B cell (primary cell): ENCODE measurements around the gene RNF150. TPM values are rescaled to one million over a fixed set of nuclear protein-coding genes. Genes with fewer than 3 reads are reported as not detected.

Source experiments
- ATAC-seq: fragments of 200-7000 bp; cut with Tn5 transposase; one replicate; pipeline ENCODE4 v1.10.0; 2021; ENCODE audit warnings: low read depth, mild to moderate bottlenecking, moderate number of reproducible peaks, moderate library complexity
- CTCF ChIA-PET: fragments of 350-600 bp; sonication (Branson Sonifier 250); formaldehyde crosslinking; loops from one replicate; lab custom pipeline; 2021; ENCODE audit warnings: antibody characterized with exemption, inconsistent platforms; lab: Charles Lee
- POLR2A ChIA-PET: fragments of 350-600 bp; sonication (Branson Sonifier 250); formaldehyde crosslinking; loops from one replicate; lab custom pipeline; 2021; ENCODE audit warnings: antibody characterized with exemption; lab: Charles Lee
- DNase-seq: peaks from one replicate; pipeline ENCODE4 v3.0.0; 2013
- H2AFZ ChIP-seq: 2 replicates; pipeline ENCODE4 v1.6.1; 2012; ENCODE audit warnings: mild to moderate bottlenecking, low read depth, low read length; ENCODE audit not compliant: insufficient read depth, poor library complexity, severe bottlenecking
- H3K27ac ChIP-seq, 2 donors: 1 replicate in 1 of 2; 2 replicates in 1 of 2; pipeline ENCODE4 v1.5.1; 2012 to 2013; ENCODE audit warnings: low read length in 2 of 2, mild to moderate bottlenecking in 2 of 2, moderate library complexity in 1 of 2
- H3K27me3 ChIP-seq, 4 experiments: fragments of 200-600 bp in 1 of 4; sonication (generic) in 1 of 4; replicated peaks in 1 of 4; 1 replicate in 2 of 4; 2 replicates in 2 of 4; pipeline versions ENCODE4 v1.6.1 to v1.7.0; 2013 to 2016; ENCODE audit warnings: low read length in 3 of 4, mild to moderate bottlenecking in 2 of 4, mixed read lengths in 1 of 4, moderate library complexity in 1 of 4; ENCODE audit not compliant: insufficient read depth in 4 of 4, control insufficient read depth in 3 of 4; ENCODE audit errors: control extremely low read depth in 1 of 4
- H3K36me3 ChIP-seq, 2 experiments: replicated peaks in 1 of 2; 1 replicate in 1 of 2; 2 replicates in 1 of 2; pipeline versions ENCODE4 v1.6.1 to v1.7.1; 2013; ENCODE audit warnings: low read length in 1 of 2; ENCODE audit not compliant: insufficient read depth in 2 of 2, control insufficient read depth in 1 of 2; ENCODE audit errors: control extremely low read depth in 1 of 2, extremely low read depth in 1 of 2
- H3K4me1 ChIP-seq, 2 donors: fragments of 200-600 bp in 1 of 2; sonication (generic) in 1 of 2; 1 replicate in 1 of 2; 2 replicates in 1 of 2; pipeline versions ENCODE4 v1.5.1 to v1.6.1; 2013 to 2017; ENCODE audit warnings: low read length in 2 of 2; ENCODE audit not compliant: control insufficient read depth in 2 of 2, insufficient read depth in 2 of 2
- H3K4me2 ChIP-seq: replicated peaks from 2 replicates; pipeline ENCODE3; 2012; ENCODE audit warnings: mild to moderate bottlenecking, low read depth, low read length; ENCODE audit not compliant: poor library complexity, severe bottlenecking
- H3K4me3 ChIP-seq, 5 experiments: fragments of 200-600 bp in 1 of 5; sonication (generic) in 1 of 5; 1 replicate in 3 of 5; 2 replicates in 2 of 5; pipeline versions ENCODE4 v1.5.1 to v1.7.0; 2011 to 2016; ENCODE audit warnings: low read length in 4 of 5, mild to moderate bottlenecking in 4 of 5, low read depth in 2 of 5, control low read depth in 1 of 5, moderate library complexity in 1 of 5; ENCODE audit not compliant: insufficient read depth in 1 of 5; ENCODE audit errors: control extremely low read depth in 1 of 5, extremely low read depth in 1 of 5
- H3K79me2 ChIP-seq: fragments of 200-600 bp; sonication (generic); one replicate; pipeline ENCODE4 v1.6.0; 2016; ENCODE audit warnings: low read length; ENCODE audit not compliant: control insufficient read depth, insufficient read depth
- H3K9ac ChIP-seq: fragments of 200-600 bp; sonication (generic); 2 replicates; pipeline ENCODE4 v1.6.1; 2017; ENCODE audit warnings: mild to moderate bottlenecking, low read length, moderate library complexity
- H3K9me3 ChIP-seq, 3 donors: one replicate each; pipeline versions ENCODE4 v1.6.1 to v1.7.1; 2013; ENCODE audit warnings: low read length in 2 of 3; ENCODE audit not compliant: control insufficient read depth in 2 of 3, insufficient read depth in 1 of 3; ENCODE audit errors: control extremely low read depth in 1 of 3
- H4K20me1 ChIP-seq: 2 replicates; pipeline ENCODE4 v1.6.0; 2012; ENCODE audit warnings: mild to moderate bottlenecking, low read length; ENCODE audit not compliant: insufficient read depth, control insufficient read depth, poor library complexity, severe bottlenecking
- H3K27ac Mint-ChIP-seq: one replicate; pipeline ENCODE4 v1.8.0; 2021; ENCODE audit warnings: mixed read lengths
- H3K27me3 Mint-ChIP-seq: one replicate; pipeline ENCODE4 v1.8.0; 2021; ENCODE audit warnings: mixed read lengths
- H3K4me1 Mint-ChIP-seq: one replicate; pipeline ENCODE4 v1.8.0; 2021; ENCODE audit warnings: mixed read lengths
- H3K4me3 Mint-ChIP-seq: one replicate; pipeline ENCODE4 v1.8.0; 2021; ENCODE audit warnings: mixed read lengths
- H3K9me3 Mint-ChIP-seq: one replicate; pipeline ENCODE4 v1.8.0; 2022; ENCODE audit warnings: mixed read lengths; ENCODE audit not compliant: insufficient read depth
- CTCF ChIP-seq: fragments of 200-600 bp; IDR thresholded peaks from one replicate; pipeline ENCODE4 v1.8.0; 2022; ENCODE audit warnings: antibody characterized with exemption, mild to moderate bottlenecking
- EZH2 ChIP-seq: IDR thresholded peaks from 2 replicates; pipeline ENCODE4 v1.6.1; 2012; ENCODE audit warnings: borderline replicate concordance, low read depth, mild to moderate bottlenecking, moderate library complexity, low read length; ENCODE audit not compliant: insufficient read depth, poor library complexity, severe bottlenecking
- WGBS: methylation state at CpG from one replicate; pipeline ENCODE4 v1.1.5; 2013; ENCODE audit warnings: missing lambda C conversion rate; ENCODE audit not compliant: insufficient coverage; 5-methylcytosine and 5-hydroxymethylcytosine counted together
- intact Hi-C: fragments of 100-400 bp; cut with micrococcal nuclease; formaldehyde crosslinking; loops from one replicate; pipeline ENCODE4 v1.10.0; 2022
- polyA plus RNA-seq: library from polyadenylated mRNA; depleted of rRNA; stranded (reverse); fragments of >200 nt; gene quantifications from 2 replicates; pipeline ENCODE4 v1.2.3, GENCODE V29; 2012
- total RNA-seq, 2 donors: library from RNA; stranded (reverse); fragments of 120-200 nt in 1 of 2; gene quantifications; 1 replicate in 1 of 2; 2 replicates in 1 of 2; pipeline versions ENCODE4 v1.2.3 to v1.2.4, GENCODE V29; 2013 to 2022

RNF150 gene
- total and polyA plus RNA-seq, 2 donors (not counting 1 experiment from before 2014, with no cell fraction given): not detected

DNA sequence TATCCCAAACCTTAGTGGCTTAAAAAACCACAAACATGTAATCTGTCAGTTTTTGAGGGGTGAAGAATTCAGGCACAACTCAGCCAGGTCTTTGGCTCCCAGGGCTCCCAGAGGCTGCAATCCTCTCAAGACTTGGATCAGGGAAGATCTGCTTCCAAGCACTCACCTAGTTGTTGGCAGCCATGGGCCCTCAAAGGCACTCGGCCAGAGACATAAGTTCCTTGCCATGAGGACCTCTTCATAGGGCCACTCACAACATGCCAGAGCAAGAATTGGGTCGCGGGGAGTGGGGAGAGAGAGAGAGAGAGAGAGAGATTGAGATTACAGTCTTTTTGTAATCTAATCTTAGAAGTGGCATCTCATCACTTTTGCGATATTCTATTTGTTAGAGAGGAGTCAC, 300.0 kb downstream of the RNF150 start:
- peaks cover 75% of the 10 kb centered on the region for H3K4me1 Mint-ChIP-seq
- no peak overlapping the region for H3K4me2 ChIP-seq
- TF ChIP-seq CTCF (no peak), EZH2 (no peak)
- H3K27ac Mint-ChIP-seq: no peak overlapping the region
- no peak overlapping the region for H2AFZ ChIP-seq
- H4K20me1 ChIP-seq: no peaks in the 10 kb centered on the region
- H3K27me3 ChIP-seq: no peaks in the 10 kb centered on the region
- H3K4me1 ChIP-seq: peaks cover 50 to 57% of the 10 kb centered on the region in 2 donors
- H3K4me3 Mint-ChIP-seq: no peak overlapping the region
- H3K4me3 ChIP-seq: no peak overlapping the region
- peaks cover 0 to 2% (median 2%) of the 10 kb centered on the region in 3 donors for H3K9me3 ChIP-seq
- 90% methylated on average over 2 of the region's 4 CpGs for WGBS
- ChIA-PET POLR2A (no interaction called here), CTCF (no interaction called here)
- intact Hi-C loops: loop anchor here (2.0 kb wide), 1 partner anchor 14 kb away; no protein-coding TSS in a partner anchor
- no peaks in the 10 kb centered on the region for H3K79me2 ChIP-seq
- ATAC-seq (no peak), DNase-seq (no peak)
- no peak overlapping the region for H3K27ac ChIP-seq
- no peaks in the 10 kb centered on the region for H3K36me3 ChIP-seq
- no peak overlapping the region for H3K9ac ChIP-seq
- H3K27me3 Mint-ChIP-seq: no peaks in the 10 kb centered on the region
- peaks cover 6% of the 10 kb centered on the region for H3K9me3 Mint-ChIP-seq

DNA sequence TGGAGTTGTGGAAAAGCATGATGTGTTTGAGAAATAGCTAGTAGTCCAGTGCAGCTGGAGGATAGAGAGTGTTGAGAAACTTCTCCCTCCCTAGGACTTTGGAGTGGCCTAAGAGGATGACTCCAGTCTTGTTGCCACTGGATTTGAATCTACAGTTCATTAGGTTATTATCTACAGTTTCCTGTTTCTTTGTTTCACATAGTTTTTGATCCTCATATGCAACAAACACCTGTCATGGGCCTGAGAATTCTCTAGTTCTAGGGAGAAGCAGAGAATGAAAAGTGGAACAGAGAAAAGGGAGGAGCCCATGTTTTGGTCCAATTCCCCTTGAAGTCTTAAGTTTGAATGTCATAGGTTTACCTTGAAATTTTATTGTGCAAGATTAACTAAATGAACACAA, 303.4 kb downstream of the RNF150 start:
- Mint-ChIP-seq H3K4me3 (peak overlapping the region; percentile 38), H3K27ac (peak overlapping the region; percentile 91), H3K9me3 (peaks cover 4% of the 10 kb centered on the region), H3K4me1 (peaks cover 81% of the 10 kb centered on the region), H3K27me3 (no peaks in the 10 kb centered on the region)
- H3K9me3 ChIP-seq: peaks cover 1 to 15% (median 8%) of the 10 kb centered on the region in 3 donors
- DNase-seq (peak; percentile 69), ATAC-seq (peak; percentile 83)
- TF ChIP-seq EZH2: no peak
- TF ChIP-seq CTCF: no peak
- H3K79me2 ChIP-seq: no peaks in the 10 kb centered on the region
- peaks cover 56 to 62% of the 10 kb centered on the region in 2 donors for H3K4me1 ChIP-seq
- ChIA-PET CTCF (interaction anchor here (1.0 to 2.8 kb wide), 3 partner anchors 20 to 87 kb away, joined by 3 to 8 read pairs (median 3); no protein-coding TSS in a partner anchor), POLR2A (interaction anchor here (0.6 to 1.0 kb wide), 3 partner anchors 13 to 20 kb away, joined by 3 read pairs; no protein-coding TSS in a partner anchor)
- H3K4me3 ChIP-seq: peak overlapping the region in 1 of 5 experiments; percentile 25
- H3K36me3 ChIP-seq: no peaks in the 10 kb centered on the region
- H3K4me2 ChIP-seq: peak overlapping the region; percentile 52
- H3K27me3 ChIP-seq: no peaks in the 10 kb centered on the region
- no peak overlapping the region for H2AFZ ChIP-seq
- H3K9ac ChIP-seq: peak overlapping the region; percentile 22
- intact Hi-C loops: loop anchor here (2.0 kb wide), 1 partner anchor 21 kb away; no protein-coding TSS in a partner anchor
- H4K20me1 ChIP-seq: no peaks in the 10 kb centered on the region
- H3K27ac ChIP-seq: peak overlapping the region; percentile 82
